Right lung (tissue), 5 donors: ENCODE data around the gene TOM1. TPM values are rescaled to one million over a fixed set of nuclear protein-coding genes. Genes with fewer than 3 reads are reported as not detected.
A peak's percentile ranks its signal among the peaks of the same experiment; 100 is the strongest.
"Not testable (repeated sequence)": the region's sequence is repeated elsewhere in the genome, so short reads cannot be mapped to it uniquely, and the experiment has no call there.

ENCODE experiments used
- DNase-seq, 2 donors: peaks; one replicate each; pipeline ENCODE4 v3.0.0-alpha.2; 2013
- polyA plus RNA-seq, 5 donors: library from polyadenylated mRNA; unstranded; fragments of 120-200 nt; gene quantifications; one replicate each; pipeline versions ENCODE4 v1.2.1 to v1.2.3, GENCODE V29; 2013; ENCODE audit warnings: inconsistent platforms in 1 of 5, low replicate concordance in 1 of 5; ENCODE audit not compliant: insufficient read length in 5 of 5, insufficient read depth in 1 of 5

Gene TOM1
- polyA plus RNA-seq, 5 donors: 25.4 to 35.5 (median 29.0) TPM

GRCh38 chr22:35363566-35364086 is 63.9 kb downstream of the TOM1 start:
- DNase-seq: no peak

GRCh38 chr22:35364230-35364629 is 64.5 kb downstream of the TOM1 start:
- DNase-seq: not testable (repeated sequence)

- no peak for DNase-seq
Measured at GRCh38 chr22:35367331-35367886, 67.7 kb downstream of the TOM1 start.

GRCh38 chr22:35368386-35368785 is 68.7 kb downstream of the TOM1 start:
- no peak for DNase-seq

- no peak for DNase-seq
Measured at GRCh38 chr22:35369996-35370395, 70.3 kb downstream of the TOM1 start.

GRCh38 chr22:35373781-35374180 is 74.1 kb downstream of the TOM1 start:
- DNase-seq: no peak

- no peak for DNase-seq
Measured at GRCh38 chr22:35375031-35375430, 75.3 kb downstream of the TOM1 start.

GRCh38 chr22:35375526-35375925 is 75.8 kb downstream of the TOM1 start:
- DNase-seq: no peak

GRCh38 chr22:35376728-35377472 is 77.2 kb downstream of the TOM1 start:
- peak; percentile 96 to 97 for DNase-seq

GRCh38 chr22:35377735-35378134 is 78.0 kb downstream of the TOM1 start:
- DNase-seq: no peak

- DNase-seq: no peak
Measured at GRCh38 chr22:35378621-35379020, 78.9 kb downstream of the TOM1 start.

- DNase-seq: no peak
Measured at GRCh38 chr22:35379146-35379993, 79.7 kb downstream of the TOM1 start.

- DNase-seq: no peak
Measured at GRCh38 chr22:35380013-35380412, 80.3 kb downstream of the TOM1 start.

- peak; percentile 84 for DNase-seq
Measured at GRCh38 chr22:35380537-35381423, 81.1 kb downstream of the TOM1 start, which contains the start of gene HMOX1. TSS of gene HMOX1 (plus strand) at chr22:35381096. CDS start at chr22:35381174, 78 bp downstream.

GRCh38 chr22:35381424-35382009 is 81.8 kb downstream of the TOM1 start:
- no peak for DNase-seq

GRCh38 chr22:35383679-35384071 is 84.0 kb downstream of the TOM1 start:
- no peak for DNase-seq

- no peak for DNase-seq
Measured at GRCh38 chr22:35384527-35384926, 84.8 kb downstream of the TOM1 start.

GRCh38 chr22:35384975-35385588 is 85.4 kb downstream of the TOM1 start:
- no peak for DNase-seq

- no peak for DNase-seq
Measured at GRCh38 chr22:35386670-35387288, 87.1 kb downstream of the TOM1 start.

GRCh38 chr22:35390933-35391332 is 91.2 kb downstream of the TOM1 start:
- no peak for DNase-seq
